Stomach smooth muscle (tissue), 2 donors: ENCODE data around the gene PTPN4.

ENCODE experiments used
- H3K27ac ChIP-seq: one replicate; pipeline ENCODE4 v1.7.0; 2013; ENCODE audit warnings: mild to moderate bottlenecking, low read length, inconsistent platforms
- H3K27me3 ChIP-seq, 2 donors: one replicate each; pipeline ENCODE4 v1.7.0; 2013; ENCODE audit warnings: low read length in 2 of 2; ENCODE audit not compliant: insufficient read depth in 2 of 2, control insufficient read depth in 1 of 2
- H3K36me3 ChIP-seq, 2 donors: one replicate each; pipeline ENCODE4 v1.7.0; 2013; ENCODE audit warnings: low read length in 2 of 2; ENCODE audit not compliant: control insufficient read depth in 2 of 2, insufficient read depth in 2 of 2
- H3K4me1 ChIP-seq: one replicate; pipeline ENCODE4 v1.7.0; 2013; ENCODE audit warnings: low read length; ENCODE audit not compliant: control insufficient read depth, insufficient read depth
- H3K4me3 ChIP-seq, 2 donors: one replicate each; pipeline ENCODE4 v1.7.0; 2013; ENCODE audit warnings: low read length in 2 of 2
- H3K9ac ChIP-seq, 2 donors: one replicate each; pipeline ENCODE4 v1.7.0; 2013; ENCODE audit warnings: low read length in 2 of 2, mild to moderate bottlenecking in 1 of 2
- H3K9me3 ChIP-seq, 2 donors: one replicate each; pipeline ENCODE4 v1.7.0; 2013; ENCODE audit warnings: low read length in 2 of 2; ENCODE audit not compliant: control insufficient read depth in 2 of 2
- donor health status: healthy.
- donor health status: Pancreatic carcinoma.

Gene PTPN4

GRCh38 chr2:119721462-119721861, 38.3 kb upstream of the PTPN4 start:
- no peak overlapping the region for H3K27ac ChIP-seq
- H3K27me3 ChIP-seq, result no peaks in the 10 kb centered on the region

GRCh38 chr2:119721904-119722303, 37.8 kb upstream of the PTPN4 start:
- no peak overlapping the region for H3K27ac ChIP-seq

More at GRCh38 chr2:119721462-119721861, 38.3 kb upstream of the PTPN4 start:
- Histone ChIP-seq H3K4me1 (peaks cover 10% of the 10 kb centered on the region), H3K36me3 (no peaks in the 10 kb centered on the region), H3K9ac (no peak overlapping the region), H3K9me3 (no peaks in the 10 kb centered on the region), H3K4me3 (no peak overlapping the region)

GRCh38 chr2:119723186-119723585, 36.5 kb upstream of the PTPN4 start:
- H3K4me1 ChIP-seq, result peaks cover 10% of the 10 kb centered on the region
- H3K27ac ChIP-seq, result no peak overlapping the region
- H3K27me3 ChIP-seq, result no peaks in the 10 kb centered on the region
- H3K9ac ChIP-seq, result no peak overlapping the region
- H3K36me3 ChIP-seq, result no peaks in the 10 kb centered on the region
- H3K4me3 ChIP-seq, result no peak overlapping the region
- H3K9me3 ChIP-seq, result no peaks in the 10 kb centered on the region

More at GRCh38 chr2:119721904-119722303, 37.8 kb upstream of the PTPN4 start:
- Histone ChIP-seq H3K9ac (no peak overlapping the region), H3K27me3 (no peaks in the 10 kb centered on the region), H3K9me3 (no peaks in the 10 kb centered on the region), H3K4me3 (no peak overlapping the region), H3K4me1 (peaks cover 10% of the 10 kb centered on the region), H3K36me3 (no peaks in the 10 kb centered on the region)

- peaks cover 10% of the 10 kb centered on the region for H3K4me1 ChIP-seq
- no peak overlapping the region for H3K4me3 ChIP-seq
- H3K9me3 ChIP-seq, result no peaks in the 10 kb centered on the region
- no peaks in the 10 kb centered on the region for H3K27me3 ChIP-seq
- no peak overlapping the region for H3K27ac ChIP-seq
- H3K9ac ChIP-seq, result no peak overlapping the region
- no peaks in the 10 kb centered on the region for H3K36me3 ChIP-seq
These were observed 35.8 kb upstream of the PTPN4 start for GRCh38 chr2:119723784-119724467.

GRCh38 chr2:119724656-119725485, 34.9 kb upstream of the PTPN4 start:
- no peaks in the 10 kb centered on the region for H3K36me3 ChIP-seq
- no peaks in the 10 kb centered on the region for H3K27me3 ChIP-seq
- H3K9me3 ChIP-seq, result no peaks in the 10 kb centered on the region
- no peak overlapping the region for H3K4me3 ChIP-seq
- no peak overlapping the region for H3K9ac ChIP-seq
- peaks cover 10% of the 10 kb centered on the region for H3K4me1 ChIP-seq
- H3K27ac ChIP-seq, result no peak overlapping the region

- Histone ChIP-seq H3K4me1 (peaks cover 10% of the 10 kb centered on the region), H3K9ac (no peak overlapping the region), H3K36me3 (no peaks in the 10 kb centered on the region), H3K9me3 (no peaks in the 10 kb centered on the region), H3K4me3 (no peak overlapping the region), H3K27me3 (no peaks in the 10 kb centered on the region), H3K27ac (no peak overlapping the region)
These were observed 32.2 kb upstream of the PTPN4 start for GRCh38 chr2:119727493-119727892.

- no peak overlapping the region for H3K9ac ChIP-seq
- no peaks in the 10 kb centered on the region for H3K9me3 ChIP-seq
- H3K4me3 ChIP-seq, result no peak overlapping the region
- H3K27me3 ChIP-seq, result no peaks in the 10 kb centered on the region
- H3K36me3 ChIP-seq, result no peaks in the 10 kb centered on the region
- H3K4me1 ChIP-seq, result peaks cover 4% of the 10 kb centered on the region
- H3K27ac ChIP-seq, result no peak overlapping the region
These were observed 31.3 kb upstream of the PTPN4 start for GRCh38 chr2:119728421-119728820.

- no peak overlapping the region for H3K9ac ChIP-seq
- H3K27me3 ChIP-seq, result no peaks in the 10 kb centered on the region
- no peak overlapping the region for H3K27ac ChIP-seq
These were observed 29.0 kb upstream of the PTPN4 start for GRCh38 chr2:119730671-119731177.

GRCh38 chr2:119731983-119732382, 27.7 kb upstream of the PTPN4 start:
- Histone ChIP-seq H3K9me3 (no peaks in the 10 kb centered on the region), H3K27ac (no peak overlapping the region), H3K4me3 (no peak overlapping the region), H3K4me1 (no peaks in the 10 kb centered on the region), H3K9ac (no peak overlapping the region), H3K36me3 (no peaks in the 10 kb centered on the region), H3K27me3 (no peaks in the 10 kb centered on the region)

More at GRCh38 chr2:119730671-119731177, 29.0 kb upstream of the PTPN4 start:
- no peaks in the 10 kb centered on the region for H3K9me3 ChIP-seq
- no peaks in the 10 kb centered on the region for H3K36me3 ChIP-seq
- no peaks in the 10 kb centered on the region for H3K4me1 ChIP-seq
- H3K4me3 ChIP-seq, result no peak overlapping the region

GRCh38 chr2:119732601-119733164, 27.0 kb upstream of the PTPN4 start:
- Histone ChIP-seq H3K36me3 (no peaks in the 10 kb centered on the region), H3K4me1 (no peaks in the 10 kb centered on the region), H3K9me3 (no peaks in the 10 kb centered on the region), H3K27ac (no peak overlapping the region), H3K9ac (no peak overlapping the region), H3K4me3 (no peak overlapping the region), H3K27me3 (no peaks in the 10 kb centered on the region)
